AG09309 (cell line): ENCODE measurements around the gene LCLAT1.

Source experiments
- DNase-seq: peaks from one replicate; pipeline ENCODE4 v3.0.0-alpha.2; 2010; ENCODE audit warnings: low read depth
- H3K4me3 ChIP-seq: 2 replicates; pipeline ENCODE4 v1.5.1; 2011; ENCODE audit warnings: mild to moderate bottlenecking, low read depth, low read length, moderate library complexity; ENCODE audit not compliant: control insufficient read depth
- CTCF ChIP-seq: IDR thresholded peaks from 2 replicates; pipeline ENCODE4 v1.5.1; 2011; ENCODE audit warnings: mild to moderate bottlenecking, low read depth, low read length, inconsistent platforms; ENCODE audit not compliant: insufficient read depth, control insufficient read depth; ENCODE audit errors: missing control alignments

Gene LCLAT1

GRCh38 chr2:30412684-30413570 lies 34.1 kb upstream of the LCLAT1 start:
- no peak for DNase-seq

GRCh38 chr2:30414961-30415360 lies 32.1 kb upstream of the LCLAT1 start:
- no peak for DNase-seq
- H3K4me3 ChIP-seq, result no peak overlapping the region
- TF ChIP-seq CTCF, result no peak

More at GRCh38 chr2:30412684-30413570, 34.1 kb upstream of the LCLAT1 start:
- no peak overlapping the region for H3K4me3 ChIP-seq
- TF ChIP-seq CTCF, result no peak

GRCh38 chr2:30417253-30417652 lies 29.8 kb upstream of the LCLAT1 start:
- TF ChIP-seq CTCF, result no peak
- no peak overlapping the region for H3K4me3 ChIP-seq
- DNase-seq, result no peak

- no peak overlapping the region for H3K4me3 ChIP-seq
- TF ChIP-seq CTCF, result no peak
- no peak for DNase-seq
Observed at GRCh38 chr2:30421026-30421603, 25.9 kb upstream of the LCLAT1 start.

GRCh38 chr2:30421604-30422443 lies 25.2 kb upstream of the LCLAT1 start:
- peak overlapping the region; percentile 6 for H3K4me3 ChIP-seq
- TF ChIP-seq CTCF, result no peak
- peak; percentile 82 for DNase-seq

- H3K4me3 ChIP-seq, result no peak overlapping the region
- TF ChIP-seq CTCF, result no peak
- no peak for DNase-seq
Observed at GRCh38 chr2:30422444-30423040, 24.5 kb upstream of the LCLAT1 start.
